OCI-LY1 (cell line): ENCODE measurements around the gene NKAIN4.

Source experiments
- CTCF ChIP-seq: fragments of 200-600 bp; sonication (generic), shearing (Covaris generic); IDR thresholded peaks from 2 replicates; pipeline ENCODE4 v1.5.1; 2017; ENCODE audit warnings: mild to moderate bottlenecking, antibody characterized with exemption, low read length, moderate library complexity, mixed read lengths
- EZH2 ChIP-seq: fragments of 200-600 bp; sonication (generic), shearing (Covaris generic); IDR thresholded peaks from 2 replicates; pipeline ENCODE4 v1.8.0; 2017; ENCODE audit warnings: borderline replicate concordance, mixed run types, mild to moderate bottlenecking, antibody characterized with exemption, low read length, moderate library complexity, mixed read lengths

- TF ChIP-seq CTCF (no peak), EZH2 (no peak)
Measured at GRCh38 chr20:63277466-63278272, 23.4 kb upstream of the NKAIN4 start.
